GM12875 (cell line): ENCODE data around the gene ERFE.
A peak's percentile ranks its signal among the peaks of the same experiment; 100 is the strongest.

Experiments
- H3K4me3 ChIP-seq: one replicate; pipeline ENCODE4 v1.5.1; 2011; ENCODE audit warnings: low read depth, low read length, control low read depth
- TF ChIP-seq, protein P1 (sequence below): IDR thresholded peaks from 2 replicates; pipeline ENCODE4 v1.5.1; 2011; ENCODE audit warnings: low read depth, mild to moderate bottlenecking, control low read depth, inconsistent platforms, low read length, moderate library complexity, borderline replicate concordance; ENCODE audit not compliant: insufficient read depth

Gene ERFE

DNA sequence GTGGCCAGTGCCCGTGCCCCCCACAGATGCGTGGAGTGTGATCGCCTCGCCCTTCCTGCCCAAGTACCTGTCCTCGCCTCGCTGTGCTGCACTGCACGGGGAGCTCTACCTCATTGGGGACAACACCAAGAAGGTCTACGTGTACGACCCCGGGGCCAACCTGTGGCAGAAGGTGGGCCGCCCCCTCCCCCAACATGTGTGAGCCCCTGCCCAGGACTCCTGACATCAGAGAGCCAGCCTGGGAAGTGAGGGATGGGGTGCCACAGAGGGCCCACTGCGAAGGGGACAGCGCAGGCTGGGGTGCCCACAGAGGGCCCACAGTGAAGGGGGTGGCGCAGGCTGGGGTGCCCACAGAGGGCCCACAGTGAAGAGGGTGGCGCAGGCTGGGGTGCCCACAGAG is 9.8 kb upstream of the ERFE start:
- no peak overlapping the region for H3K4me3 ChIP-seq
- TF ChIP-seq, protein P1, sequence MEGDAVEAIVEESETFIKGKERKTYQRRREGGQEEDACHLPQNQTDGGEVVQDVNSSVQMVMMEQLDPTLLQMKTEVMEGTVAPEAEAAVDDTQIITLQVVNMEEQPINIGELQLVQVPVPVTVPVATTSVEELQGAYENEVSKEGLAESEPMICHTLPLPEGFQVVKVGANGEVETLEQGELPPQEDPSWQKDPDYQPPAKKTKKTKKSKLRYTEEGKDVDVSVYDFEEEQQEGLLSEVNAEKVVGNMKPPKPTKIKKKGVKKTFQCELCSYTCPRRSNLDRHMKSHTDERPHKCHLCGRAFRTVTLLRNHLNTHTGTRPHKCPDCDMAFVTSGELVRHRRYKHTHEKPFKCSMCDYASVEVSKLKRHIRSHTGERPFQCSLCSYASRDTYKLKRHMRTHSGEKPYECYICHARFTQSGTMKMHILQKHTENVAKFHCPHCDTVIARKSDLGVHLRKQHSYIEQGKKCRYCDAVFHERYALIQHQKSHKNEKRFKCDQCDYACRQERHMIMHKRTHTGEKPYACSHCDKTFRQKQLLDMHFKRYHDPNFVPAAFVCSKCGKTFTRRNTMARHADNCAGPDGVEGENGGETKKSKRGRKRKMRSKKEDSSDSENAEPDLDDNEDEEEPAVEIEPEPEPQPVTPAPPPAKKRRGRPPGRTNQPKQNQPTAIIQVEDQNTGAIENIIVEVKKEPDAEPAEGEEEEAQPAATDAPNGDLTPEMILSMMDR = no peak

DNA sequence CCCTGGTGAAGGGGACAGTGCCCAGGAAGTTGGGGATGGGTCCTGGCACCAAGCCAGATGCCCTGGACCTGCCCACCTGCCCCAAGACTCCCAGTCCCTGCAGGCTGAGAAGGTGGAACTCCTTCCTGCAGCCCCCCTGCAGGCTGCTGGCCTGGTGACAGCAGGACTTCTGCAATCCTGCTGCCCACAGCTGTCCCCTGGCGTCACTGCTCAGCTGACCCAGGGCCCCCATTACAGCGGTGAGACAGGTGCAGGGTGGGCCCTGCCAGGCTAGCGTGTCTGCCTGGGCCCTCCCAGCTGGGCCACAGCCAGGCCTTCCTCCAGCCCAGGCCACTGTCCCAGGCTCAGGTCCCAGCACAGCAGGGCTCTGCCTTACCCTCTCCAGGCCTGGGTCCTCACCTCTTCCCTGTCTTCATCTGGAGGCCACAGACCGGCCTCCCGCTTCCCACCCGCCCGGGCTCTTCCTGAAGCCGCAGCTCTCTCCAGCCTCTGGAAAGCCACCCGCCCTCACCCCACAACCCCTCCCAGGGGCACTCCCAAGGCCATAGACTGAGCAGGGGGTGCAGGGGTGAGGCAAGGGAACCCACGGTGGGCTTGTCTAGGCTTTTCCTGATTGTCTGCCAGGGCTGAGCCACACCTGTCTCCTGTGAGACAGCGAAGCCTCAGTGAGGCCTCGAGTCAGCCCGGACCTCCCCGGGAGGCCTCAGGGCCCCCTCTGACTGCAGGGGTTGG is 8.8 kb upstream of the ERFE start:
- TF ChIP-seq, protein P1 = no peak
- no peak overlapping the region for H3K4me3 ChIP-seq

DNA sequence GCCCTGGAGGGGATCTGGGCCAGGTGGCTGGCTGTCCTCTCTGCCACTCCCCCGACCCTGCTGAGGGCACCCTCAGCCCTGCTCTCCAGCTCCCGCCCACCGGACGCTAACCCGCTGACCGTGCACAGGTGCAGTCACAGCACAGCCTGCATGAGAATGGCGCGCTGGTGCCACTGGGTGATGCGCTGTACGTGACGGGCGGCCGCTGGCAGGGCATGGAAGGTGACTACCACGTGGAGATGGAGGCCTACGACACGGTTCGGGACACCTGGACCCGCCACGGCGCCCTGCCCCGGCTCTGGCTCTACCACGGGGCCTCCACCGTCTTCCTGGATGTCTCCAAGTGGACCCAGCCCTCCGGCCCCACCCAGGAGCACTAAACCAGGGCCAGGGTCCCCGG is 8.1 kb upstream of the ERFE start:
- TF ChIP-seq, protein P1 = no peak
- no peak overlapping the region for H3K4me3 ChIP-seq

DNA sequence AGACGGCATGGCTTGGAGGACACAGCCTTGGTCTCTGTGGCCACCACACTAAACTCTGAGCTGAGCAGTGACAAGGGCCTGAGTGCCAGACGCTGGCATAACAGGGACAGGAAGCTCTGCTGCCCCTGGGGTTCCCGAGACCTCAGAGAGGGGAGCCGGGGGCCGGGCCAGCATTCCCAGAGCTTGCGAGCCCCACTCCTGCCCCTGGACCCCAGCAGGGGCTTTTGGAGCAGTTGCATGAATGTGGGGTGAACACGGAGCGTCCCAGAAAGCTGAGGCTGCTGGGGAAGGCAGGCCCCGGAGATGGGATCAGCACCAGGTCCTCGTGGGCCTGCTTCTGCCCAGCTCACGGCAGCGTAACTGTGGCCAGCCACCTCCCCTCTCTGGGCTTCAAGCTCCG is 7.6 kb upstream of the ERFE start:
- no peak overlapping the region for H3K4me3 ChIP-seq
- TF ChIP-seq, protein P1 = no peak

DNA sequence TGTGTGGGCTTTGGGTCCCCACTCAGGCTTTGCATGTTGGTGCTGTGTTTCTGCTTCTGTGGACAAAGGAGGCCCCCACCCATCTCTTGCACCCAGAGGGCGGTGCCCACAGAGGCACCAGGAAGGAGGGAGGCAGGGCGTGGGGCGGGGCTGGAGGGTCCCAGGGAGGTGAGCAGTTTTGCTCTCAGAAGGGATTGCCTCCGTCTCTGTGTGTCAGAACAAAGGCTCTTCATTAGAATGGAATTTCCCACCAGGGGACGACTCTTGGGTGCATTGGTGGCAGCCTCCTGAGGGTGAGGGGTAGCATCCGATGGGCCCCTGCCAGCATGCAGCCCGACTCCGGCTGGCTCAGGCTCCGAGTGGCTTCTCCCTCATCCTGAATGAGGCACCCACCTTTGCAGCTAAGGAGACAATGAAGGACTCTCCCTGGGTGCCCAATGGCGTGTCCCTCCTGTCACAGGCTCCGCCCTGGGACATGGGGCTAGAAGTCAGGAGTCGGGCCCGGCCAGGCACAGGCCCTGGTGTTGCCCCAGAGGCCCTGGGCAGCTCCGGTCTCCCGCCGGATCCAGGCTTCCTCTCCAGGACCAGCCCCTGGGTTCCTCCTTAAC is 7.0 kb upstream of the ERFE start:
- no peak overlapping the region for H3K4me3 ChIP-seq

DNA sequence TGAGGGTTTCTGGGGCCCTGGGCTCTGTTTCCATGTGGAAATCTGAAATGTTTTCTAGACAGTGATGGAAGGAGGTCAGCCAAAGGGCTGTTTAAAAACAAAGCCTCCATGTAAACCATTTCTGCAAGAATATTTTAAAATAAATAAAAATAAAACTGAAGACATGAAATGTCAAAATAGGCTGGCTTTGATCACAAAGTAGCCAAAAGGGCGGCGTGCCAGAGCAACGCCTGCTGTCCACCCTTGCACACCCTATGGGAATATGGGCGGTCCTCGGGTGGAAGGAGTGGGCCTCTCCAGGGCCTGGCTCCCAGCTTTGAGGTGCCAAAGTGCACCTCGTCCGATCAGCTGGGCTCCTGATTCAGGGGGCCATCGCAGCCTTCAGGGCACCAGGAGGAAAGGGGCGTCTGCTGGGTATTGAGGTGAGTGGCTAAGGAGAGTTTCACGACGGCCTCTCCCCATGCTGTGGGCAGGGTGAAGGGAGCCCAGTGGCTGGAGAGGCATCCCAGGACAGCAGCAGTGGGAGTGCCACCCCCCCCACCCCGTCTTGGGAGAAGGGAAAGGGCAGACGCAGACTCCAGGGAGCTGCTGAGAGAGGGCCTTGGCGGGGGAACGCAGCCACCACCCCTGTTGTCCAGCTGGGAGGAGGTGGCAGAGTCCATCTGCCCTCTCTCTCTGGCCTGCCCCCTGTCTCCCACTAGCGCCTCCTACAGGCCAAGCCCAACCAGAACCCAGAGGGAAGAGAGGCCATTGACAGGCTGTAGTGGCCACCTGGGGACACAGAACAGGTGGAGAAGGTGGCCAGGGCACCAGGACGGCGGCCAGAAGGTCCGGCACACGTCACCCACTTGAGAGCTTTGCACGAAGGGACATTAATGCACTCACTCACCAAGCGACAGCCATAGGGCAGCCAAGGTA is 5.7 kb upstream of the ERFE start:
- no peak overlapping the region for H3K4me3 ChIP-seq
- TF ChIP-seq, protein P1 = peak; percentile 31; the same call in 1 of the 2 replicates

More for the DNA sequence above, 7.0 kb upstream of the ERFE start:
- TF ChIP-seq, protein P1 = no peak
